ENCODE data around the gene PDE2A.

Gene PDE2A

GRCh38 chr11:72529068-72529467 is 145.2 kb downstream of the PDE2A start:
- no peak for DNase-seq

- DNase-seq = no peak
These were observed 146.1 kb downstream of the PDE2A start for GRCh38 chr11:72528121-72528520.
